HG03521 (cell line): ENCODE measurements around the gene RNF39.
"Not testable (repeated sequence)": the region's sequence is repeated elsewhere in the genome, so short reads cannot be mapped to it uniquely, and the experiment has no call there.

ENCODE experiments used
- ATAC-seq: cut with Tn5 transposase; IDR thresholded peaks from one replicate; pipeline ENCODE4 v1.9.1; 2021; ENCODE audit warnings: mild to moderate bottlenecking, moderate library complexity; ENCODE audit not compliant: unreplicated experiment

The RNF39 gene, protein sequence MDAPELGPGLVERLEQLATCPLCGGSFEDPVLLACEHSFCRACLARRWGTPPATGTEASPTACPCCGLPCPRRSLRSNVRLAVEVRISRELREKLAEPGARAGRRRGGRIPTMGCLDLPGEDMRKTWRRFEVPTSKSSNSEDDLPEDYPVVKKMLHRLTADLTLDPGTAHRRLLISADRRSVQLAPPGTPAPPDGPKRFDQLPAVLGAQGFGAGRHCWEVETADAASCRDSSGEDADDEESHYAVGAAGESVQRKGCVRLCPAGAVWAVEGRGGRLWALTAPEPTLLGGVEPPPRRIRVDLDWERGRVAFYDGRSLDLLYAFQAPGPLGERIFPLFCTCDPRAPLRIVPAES

GRCh38 chr6:30075094-30075789, at the start of gene RNF39:
TSS of gene RNF39 (minus strand) at chr6:30075769. CDS start at chr6:30075585, 184 bp downstream.
- no peak for ATAC-seq

DNA sequence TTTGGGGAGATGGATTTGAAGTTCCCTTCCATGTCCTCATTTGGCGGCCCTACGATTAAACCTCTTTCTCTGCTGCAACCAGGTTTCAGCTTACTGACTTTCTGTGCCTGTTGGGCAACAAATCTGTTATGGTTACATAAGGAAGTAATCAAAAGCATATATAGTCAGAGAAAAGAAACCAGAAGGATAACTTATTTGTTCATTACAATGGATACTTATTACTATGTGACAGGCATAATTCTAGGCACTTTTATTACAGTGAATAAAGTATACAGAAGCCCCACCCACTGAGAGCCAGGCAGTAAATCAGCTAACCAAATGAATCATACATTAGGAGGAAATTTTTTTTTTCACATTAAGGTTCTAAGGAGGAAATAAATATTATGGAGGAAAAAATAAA, 46.9 kb upstream of the RNF39 start:
- ATAC-seq = no peak

- ATAC-seq = no peak
These were observed 46.1 kb upstream of the RNF39 start for GRCh38 chr6:30121446-30122366.

DNA sequence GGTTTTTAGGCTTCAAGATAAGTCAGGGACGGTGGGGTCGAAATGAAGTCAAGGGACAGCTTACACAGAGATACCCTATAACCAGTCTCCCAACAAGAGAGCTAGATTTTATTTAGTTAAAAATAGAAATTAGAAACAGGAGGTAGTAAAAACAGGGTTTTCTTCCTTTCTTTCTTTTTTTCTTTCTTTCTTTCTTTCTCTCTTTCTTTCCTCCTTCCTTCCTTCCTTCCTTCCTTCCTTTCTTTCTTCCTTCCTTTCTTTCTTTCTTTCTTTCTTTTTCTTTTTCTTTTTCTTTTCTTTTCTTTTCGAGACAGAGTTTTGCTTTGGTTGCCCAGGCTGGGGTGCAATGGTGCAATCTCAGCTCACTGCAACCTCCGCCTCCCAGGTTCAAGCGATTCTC, 43.1 kb upstream of the RNF39 start:
- not testable (repeated sequence) for ATAC-seq

GRCh38 chr6:30116724-30117123, 41.2 kb upstream of the RNF39 start:
- ATAC-seq = no peak

GRCh38 chr6:30113841-30114240, 38.3 kb upstream of the RNF39 start:
- no peak for ATAC-seq

DNA sequence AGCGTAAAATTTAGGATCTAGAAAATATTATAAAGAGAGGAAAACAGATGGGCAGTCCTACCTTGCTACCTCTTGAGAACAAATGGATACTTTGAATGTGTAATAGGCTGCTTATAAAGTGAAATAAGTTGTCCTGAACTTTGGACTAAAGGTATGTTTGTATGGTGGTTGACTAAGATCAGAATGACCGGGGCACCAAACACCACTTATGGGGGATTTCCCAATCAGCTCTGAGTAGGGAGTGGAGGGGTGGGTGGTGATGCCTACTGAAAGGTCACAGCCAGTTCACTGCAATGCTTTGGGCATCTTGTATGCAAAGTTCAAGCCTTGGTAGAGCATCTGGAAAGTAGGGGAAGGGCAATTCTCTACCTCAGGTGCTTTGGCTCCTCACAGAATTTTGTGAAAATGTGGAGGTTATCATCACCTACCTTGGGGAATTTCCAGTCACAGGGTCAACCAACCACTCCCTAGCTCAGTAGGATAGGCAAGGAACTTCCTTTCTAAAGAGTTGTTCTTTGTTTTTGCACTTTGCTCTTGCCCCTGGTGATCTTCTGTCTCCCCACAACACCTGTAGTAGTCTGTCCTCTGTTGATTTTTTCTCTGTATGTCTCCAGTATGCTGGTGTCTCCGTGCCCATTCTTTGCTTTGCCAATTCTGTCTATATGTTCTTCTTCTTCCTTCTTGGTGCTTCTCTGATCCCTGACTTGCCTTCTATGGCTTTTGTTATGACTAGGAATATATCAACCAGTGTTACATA, 37.6 kb upstream of the RNF39 start, which contains the start of gene TRIM31:
Gene TRIM31, minus strand, starts transcription at position 88 of the 757 bp plus-strand sequence. CDS start 285 bp downstream, outside the sequence.
- no peak for ATAC-seq

GRCh38 chr6:30112402-30112994, 36.9 kb upstream of the RNF39 start:
- ATAC-seq = no peak

DNA sequence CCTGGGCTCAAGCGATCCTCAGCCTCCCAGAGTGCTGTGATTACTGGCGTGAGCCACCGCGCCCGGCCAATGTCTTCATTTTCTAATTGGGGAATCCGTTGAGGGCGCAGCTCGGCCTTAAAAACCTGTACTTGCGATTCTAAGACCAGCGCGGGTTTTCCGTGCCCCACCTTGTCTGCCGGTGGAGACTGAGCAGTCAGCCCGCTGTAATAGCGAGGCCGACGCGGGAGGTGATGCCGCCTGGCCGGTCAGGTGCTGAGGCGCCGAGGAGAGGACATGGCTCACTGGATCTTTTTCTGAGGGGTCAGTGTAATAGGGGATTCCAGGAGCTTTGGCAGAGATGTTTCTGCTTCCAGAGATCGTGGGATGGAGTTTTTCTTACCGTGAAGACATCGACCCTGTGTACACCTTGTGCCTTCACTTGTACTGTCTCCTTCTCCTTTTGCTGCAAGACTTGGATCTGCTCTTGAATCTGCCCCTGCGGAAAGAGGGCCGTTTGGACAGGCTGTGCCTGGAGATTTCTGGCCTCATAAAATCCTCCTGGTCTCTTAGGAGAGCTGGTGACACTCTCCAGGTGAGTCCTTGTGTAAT, 35.8 kb upstream of the RNF39 start:
- ATAC-seq = no peak

GRCh38 chr6:30104661-30105060, 29.1 kb upstream of the RNF39 start:
- ATAC-seq = no peak

DNA sequence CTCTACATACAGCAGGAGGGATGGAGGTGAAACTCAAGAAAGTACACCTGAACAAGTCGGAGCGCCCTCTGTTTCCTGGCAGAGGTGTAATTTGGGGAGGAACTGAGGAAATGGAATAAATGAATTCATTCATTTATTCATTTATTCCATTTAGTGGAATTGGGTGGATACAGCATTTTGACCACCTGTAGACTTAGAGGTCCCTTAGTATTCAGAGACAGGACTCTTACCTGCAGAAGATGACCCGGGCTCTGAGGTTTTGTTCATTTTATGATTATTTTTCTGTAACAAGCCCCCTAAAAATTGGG, 28.3 kb upstream of the RNF39 start:
- no peak for ATAC-seq

DNA sequence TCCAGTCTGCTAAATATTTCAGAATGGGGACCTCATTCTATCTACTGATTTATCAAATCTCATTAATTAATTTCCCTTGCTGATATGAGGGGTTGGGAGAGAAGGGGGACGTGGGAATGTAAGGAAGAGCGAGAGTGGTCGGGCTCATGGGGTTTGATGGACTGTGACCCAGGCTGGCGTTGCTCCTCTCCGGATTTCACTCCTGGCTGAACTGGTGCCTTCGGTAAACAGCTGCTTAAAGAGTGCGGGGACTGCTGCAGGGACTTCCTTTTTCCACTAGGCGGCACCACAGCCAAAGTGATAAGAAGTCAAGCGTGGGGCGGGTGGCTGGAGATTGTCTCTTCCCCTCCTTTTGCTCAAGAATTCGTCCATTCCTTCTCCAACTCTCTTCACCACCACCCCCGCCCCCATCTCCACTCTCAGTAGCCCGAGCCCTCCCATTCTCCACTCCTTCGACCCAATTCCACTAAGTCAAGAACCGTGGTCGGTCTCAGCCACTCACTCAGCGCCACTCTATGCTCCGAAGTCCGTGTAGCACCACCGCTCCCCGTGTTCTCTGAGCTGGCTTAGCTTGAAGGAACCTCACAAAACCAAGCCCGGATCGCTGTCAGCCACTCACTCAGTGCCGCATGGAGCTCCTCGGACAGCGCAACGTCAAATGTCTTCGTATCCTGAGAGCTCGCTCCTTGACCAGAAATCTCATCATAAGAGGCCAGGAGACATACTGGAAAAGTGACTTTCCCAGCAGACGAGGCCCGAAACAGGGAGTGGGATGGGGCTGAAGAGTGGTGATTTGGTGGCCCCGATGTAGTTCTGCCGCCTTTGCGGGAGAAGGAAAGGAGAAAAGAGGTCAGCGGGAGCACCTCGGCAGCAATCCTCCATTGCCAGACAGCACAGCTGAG, 27.7 kb upstream of the RNF39 start:
- ATAC-seq = peak; percentile 64

GRCh38 chr6:30102414-30102969, 26.9 kb upstream of the RNF39 start:
- ATAC-seq = no peak

DNA sequence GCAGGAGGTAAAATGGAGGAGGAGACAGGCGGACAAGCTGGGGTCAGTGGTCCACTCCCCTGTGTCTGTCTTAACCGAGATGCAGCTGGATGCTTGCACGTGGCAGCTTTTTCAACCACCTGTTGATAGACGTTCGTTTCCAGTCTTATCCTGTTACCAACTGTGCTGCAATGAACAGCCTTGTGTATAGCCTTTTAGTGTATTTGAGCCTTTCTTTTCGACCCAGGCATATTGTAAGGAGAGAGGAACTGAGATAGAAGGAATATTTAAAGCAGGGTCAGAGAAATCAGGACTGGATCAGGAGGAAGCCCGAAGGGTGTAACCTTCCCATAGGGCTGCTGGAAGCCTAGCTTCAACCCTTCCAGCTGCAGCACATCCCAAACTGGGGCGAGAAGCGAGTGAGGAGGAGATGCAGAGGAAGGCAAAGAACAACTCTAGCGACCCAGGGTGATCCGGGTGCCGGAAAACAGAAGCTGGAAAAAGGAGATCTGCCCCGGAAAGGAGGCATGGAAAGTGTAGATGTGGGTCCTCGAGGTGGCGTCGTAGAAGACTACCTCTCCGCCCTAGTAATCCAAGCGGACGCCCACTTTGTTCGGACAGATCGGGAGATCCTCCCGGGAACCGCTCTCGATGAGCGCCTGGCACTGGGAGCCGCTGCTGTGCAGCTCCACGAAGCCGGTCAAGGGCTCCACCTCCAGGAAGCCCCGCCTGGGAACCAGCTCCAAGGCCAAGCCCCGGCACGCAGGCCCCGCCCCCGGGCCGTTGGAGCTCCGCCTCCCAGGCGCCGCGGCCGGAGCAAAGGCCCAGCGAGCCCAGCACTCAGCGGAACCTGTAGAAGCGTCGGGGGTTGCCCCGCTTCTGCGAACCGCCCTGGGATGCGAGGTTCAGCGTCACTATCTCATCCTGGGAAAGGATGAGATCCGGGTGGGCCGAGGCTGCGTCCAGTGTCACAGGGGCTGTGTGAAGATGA, 26.2 kb upstream of the RNF39 start:
- peak; percentile 60 for ATAC-seq

- ATAC-seq = no peak
These were observed 25.2 kb upstream of the RNF39 start for GRCh38 chr6:30100585-30101443.

DNA sequence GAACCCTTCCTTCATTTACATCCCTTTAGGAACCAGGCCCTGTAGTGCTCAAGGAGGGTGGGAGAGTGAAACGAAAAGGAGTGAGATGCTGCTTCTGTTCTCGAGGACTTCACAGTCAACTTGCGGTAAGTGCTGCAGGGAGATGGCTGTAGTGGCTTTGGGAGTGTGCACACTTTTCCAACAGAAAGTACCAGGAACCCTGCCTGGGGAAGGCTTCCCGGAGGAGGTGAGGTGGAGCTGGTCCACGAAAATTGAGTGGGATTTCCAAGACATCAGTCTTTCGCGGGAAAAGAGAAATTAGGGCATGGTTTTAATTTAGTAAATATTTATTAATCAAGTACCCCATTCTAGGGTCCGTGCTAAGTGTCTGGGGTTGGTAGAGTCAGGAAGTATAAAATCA, 24.6 kb upstream of the RNF39 start:
- no peak for ATAC-seq
